ENCODE results near the gene L3HYPDH.

Gene L3HYPDH

DNA sequence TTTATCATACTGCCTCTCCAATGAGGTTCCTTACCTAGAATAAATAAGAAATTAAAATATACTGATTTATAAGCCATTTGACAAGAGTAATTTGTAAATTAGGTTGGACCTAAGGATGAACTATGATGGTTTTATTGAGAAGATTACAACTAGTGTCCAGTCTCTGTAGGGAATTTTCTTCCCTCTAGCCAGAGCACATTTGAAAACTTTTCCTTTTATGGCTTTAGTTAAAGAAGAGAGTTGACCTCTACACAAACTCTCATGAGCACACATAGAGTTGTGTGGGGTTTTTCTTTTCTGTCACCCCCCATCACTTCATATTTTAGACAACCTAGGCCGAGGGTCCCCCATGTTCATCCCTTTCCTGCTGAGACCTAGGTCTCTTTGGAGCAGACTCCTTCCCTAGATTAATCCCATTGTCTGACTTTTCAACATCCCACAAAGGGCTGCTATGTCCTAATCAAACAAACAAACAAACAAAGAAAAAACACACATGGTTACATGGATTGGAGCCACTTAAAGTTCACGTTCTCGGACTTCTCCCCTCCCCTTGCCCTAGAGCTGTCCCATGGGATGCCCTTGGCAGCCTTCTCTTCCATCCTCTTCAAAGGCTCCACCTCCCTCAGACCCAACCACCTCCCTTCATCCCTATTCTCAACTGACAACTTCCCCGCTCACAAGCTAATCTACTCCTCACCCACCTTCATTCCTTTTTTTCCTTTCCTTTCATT lies 59.7 kb downstream of the L3HYPDH start:
- no peak for DNase-seq

Measured in cortex of kidney (tissue), 1 donor.